ENCODE results near the gene SLC5A1.
"Not testable (repeated sequence)": the region's sequence is repeated elsewhere in the genome, so short reads cannot be mapped to it uniquely, and the experiment has no call there.

DNA sequence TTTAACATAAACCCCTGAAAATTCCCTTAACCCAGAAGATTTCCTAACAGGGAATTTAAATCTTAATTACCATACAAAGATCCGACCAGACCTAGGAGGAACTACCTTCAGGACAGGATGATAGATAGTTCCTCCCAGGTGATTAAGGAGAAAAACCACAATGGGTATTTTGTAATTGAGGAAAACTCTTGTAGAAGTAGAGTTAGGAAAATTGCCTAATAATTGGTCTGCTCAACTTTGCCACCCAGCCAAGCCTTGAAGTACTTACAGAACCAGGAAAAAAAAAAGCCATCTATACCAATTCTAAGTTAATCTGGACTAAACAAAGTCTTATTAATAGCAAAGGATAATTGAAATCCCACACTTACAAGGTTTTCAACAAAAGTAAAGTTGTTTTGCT, 95.5 kb downstream of the SLC5A1 start:
- not testable (repeated sequence) for TF ChIP-seq CTCF (IDR thresholded peaks at IDR 0.05; ENCODE audit: poor library complexity, severe bottlenecking); EZH2 (IDR thresholded peaks at IDR 0.05; ENCODE audit: borderline replicate concordance, insufficient read depth, low read length, poor library complexity, severe bottlenecking); EP300 (conservative IDR thresholded peaks at IDR 0.05; ENCODE audit: poor library complexity, severe bottlenecking); POLR2AphosphoS5 (IDR thresholded peaks at IDR 0.05); RAD21 (conservative IDR thresholded peaks at IDR 0.05); REST (IDR thresholded peaks at IDR 0.05; ENCODE audit: borderline replicate concordance)

Measured in neural cell (in vitro differentiated cells).